Transverse colon (tissue), 4 donors: Measurements from ENCODE around the gene AK9. TPM values are rescaled to one million over a fixed set of nuclear protein-coding genes. Genes with fewer than 3 reads are reported as not detected.

ENCODE experiments used
- DNase-seq: peaks from one replicate; pipeline ENCODE4 v3.0.0-alpha.2; 2019
- H3K27ac ChIP-seq, 4 donors: fragments of 200-600 bp; sonication (generic); 2 replicates each; pipeline ENCODE4 v1.5.1; 2016 to 2018; ENCODE audit warnings: inconsistent platforms in 4 of 4
- H3K27me3 ChIP-seq: fragments of 200-600 bp; sonication (generic); 2 replicates; pipeline ENCODE4 v1.5.1; 2017; ENCODE audit warnings: inconsistent platforms
- H3K36me3 ChIP-seq, 4 donors: fragments of 200-600 bp; sonication (generic); 2 replicates each; pipeline ENCODE4 v1.5.1; 2017 to 2019; ENCODE audit warnings: inconsistent platforms in 4 of 4
- H3K4me1 ChIP-seq, 4 donors: fragments of 200-600 bp; sonication (generic); 2 replicates each; pipeline ENCODE4 v1.5.1; 2017 to 2020; ENCODE audit warnings: inconsistent platforms in 4 of 4
- H3K4me3 ChIP-seq, 4 donors: fragments of 200-600 bp; sonication (generic); 1 replicate in 1 of 4; 2 replicates in 3 of 4; pipeline versions ENCODE4 v1.5.1 to v1.6.1; 2017 to 2019; ENCODE audit warnings: inconsistent platforms in 4 of 4
- H3K9me3 ChIP-seq, 2 donors: fragments of 200-600 bp; sonication (generic); 2 replicates each; pipeline ENCODE4 v1.5.1; 2017 to 2019; ENCODE audit warnings: inconsistent platforms in 2 of 2
- EP300 ChIP-seq: sonication (generic); formaldehyde crosslinking; IDR thresholded peaks from one replicate; pipeline ENCODE4 v1.6.1; 2017; ENCODE audit warnings: antibody characterized with exemption, low read depth
- POLR2A ChIP-seq: fragments of 450-650 bp; IDR thresholded peaks from one replicate; pipeline ENCODE4 v1.6.1; 2016; ENCODE audit warnings: antibody characterized with exemption, mild to moderate bottlenecking, moderate library complexity
- POLR2AphosphoS5 ChIP-seq, 3 donors: sonication (generic); formaldehyde crosslinking; IDR thresholded peaks; one replicate each; pipeline ENCODE4 v1.6.1; 2016; ENCODE audit warnings: antibody characterized with exemption in 3 of 3
- WGBS, 2 donors: methylation state at CpG; one replicate each; pipeline ENCODE4 v1.1.5; 2018; ENCODE audit warnings: low coverage in 1 of 2; 5-methylcytosine and 5-hydroxymethylcytosine counted together
- in situ Hi-C, 4 donors: fragments of 200-750 bp; cut with MboI; loops; one replicate each; pipeline versions ENCODE4 v1.15.0 to v1.15.1; 2017; ENCODE audit warnings: low sequenced_read_pairs in 3 of 4, low pct_ligation_motif_present in 1 of 4, low pct_unique_long_range_greater_than_20kb in 1 of 4
- intact Hi-C: fragments of 100-400 bp; cut with DNase I; formaldehyde crosslinking; loops from one replicate; pipeline ENCODE4 v1.15.1; 2023; ENCODE audit warnings: low total_unique reads
- total RNA-seq, 4 donors: library from RNA; depleted of rRNA; stranded (reverse); fragments of >200 nt; gene quantifications; one replicate each; pipeline ENCODE4 v1.1.0, GENCODE V29; 2016
- TF ChIP-seq, protein P1 (sequence below), 5 experiments: fragments of 200-600 bp in 3 of 5; fragments of 450-650 bp in 2 of 5; sonication (generic) in 3 of 5; IDR thresholded peaks; 1 replicate in 2 of 5; 2 replicates in 3 of 5; pipeline ENCODE4 v1.5.1; 2016 to 2017; ENCODE audit warnings: antibody characterized with exemption in 5 of 5, inconsistent platforms in 3 of 5, mild to moderate bottlenecking in 2 of 5, moderate library complexity in 1 of 5

Gene AK9
- total RNA-seq, 4 donors from 2014 or later = 12.0 to 32.0 (median 23.2) TPM

DNA sequence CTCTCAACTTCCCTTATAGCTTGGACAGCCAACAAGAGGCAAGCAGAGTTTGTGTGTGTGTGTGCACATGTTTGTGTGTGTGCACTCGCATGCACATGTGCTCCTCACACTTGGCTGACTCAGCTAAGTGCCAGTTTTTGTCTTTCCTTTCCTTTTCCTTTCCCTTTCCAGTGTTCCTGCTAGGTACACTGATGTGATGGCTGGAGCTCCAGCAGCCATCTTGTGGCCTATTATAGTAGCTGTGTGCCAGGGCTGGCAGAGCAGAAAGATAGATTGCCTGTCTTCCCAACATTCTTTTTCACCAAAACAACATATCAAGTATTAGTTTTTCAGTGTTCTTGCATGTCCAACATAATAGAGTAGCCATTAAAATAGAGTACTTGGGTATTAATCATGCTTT lies 79.5 kb downstream of the AK9 start:
- TF ChIP-seq, protein P1, sequence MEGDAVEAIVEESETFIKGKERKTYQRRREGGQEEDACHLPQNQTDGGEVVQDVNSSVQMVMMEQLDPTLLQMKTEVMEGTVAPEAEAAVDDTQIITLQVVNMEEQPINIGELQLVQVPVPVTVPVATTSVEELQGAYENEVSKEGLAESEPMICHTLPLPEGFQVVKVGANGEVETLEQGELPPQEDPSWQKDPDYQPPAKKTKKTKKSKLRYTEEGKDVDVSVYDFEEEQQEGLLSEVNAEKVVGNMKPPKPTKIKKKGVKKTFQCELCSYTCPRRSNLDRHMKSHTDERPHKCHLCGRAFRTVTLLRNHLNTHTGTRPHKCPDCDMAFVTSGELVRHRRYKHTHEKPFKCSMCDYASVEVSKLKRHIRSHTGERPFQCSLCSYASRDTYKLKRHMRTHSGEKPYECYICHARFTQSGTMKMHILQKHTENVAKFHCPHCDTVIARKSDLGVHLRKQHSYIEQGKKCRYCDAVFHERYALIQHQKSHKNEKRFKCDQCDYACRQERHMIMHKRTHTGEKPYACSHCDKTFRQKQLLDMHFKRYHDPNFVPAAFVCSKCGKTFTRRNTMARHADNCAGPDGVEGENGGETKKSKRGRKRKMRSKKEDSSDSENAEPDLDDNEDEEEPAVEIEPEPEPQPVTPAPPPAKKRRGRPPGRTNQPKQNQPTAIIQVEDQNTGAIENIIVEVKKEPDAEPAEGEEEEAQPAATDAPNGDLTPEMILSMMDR (IDR thresholded peaks at IDR 0.05) = no peak
- TF ChIP-seq EP300 = no peak
- no peak for TF ChIP-seq POLR2A
- H3K27me3 ChIP-seq = no peaks in the 10 kb centered on the region
- no peak overlapping the region for H3K27ac ChIP-seq
- intact Hi-C loops (no loop called here), in situ Hi-C loops (no loop called here)
- H3K36me3 ChIP-seq = no peaks in the 10 kb centered on the region
- H3K9me3 ChIP-seq = peaks cover 0 to 6% of the 10 kb centered on the region in 2 donors
- no peaks in the 10 kb centered on the region for H3K4me1 ChIP-seq
- 94% methylated on average over 1 of the region's 1 CpG; no CpG with 5 or more reads in 1 of the 2 donors for WGBS, 2 donors
- H3K4me3 ChIP-seq = no peak overlapping the region
- no peak for DNase-seq

DNA sequence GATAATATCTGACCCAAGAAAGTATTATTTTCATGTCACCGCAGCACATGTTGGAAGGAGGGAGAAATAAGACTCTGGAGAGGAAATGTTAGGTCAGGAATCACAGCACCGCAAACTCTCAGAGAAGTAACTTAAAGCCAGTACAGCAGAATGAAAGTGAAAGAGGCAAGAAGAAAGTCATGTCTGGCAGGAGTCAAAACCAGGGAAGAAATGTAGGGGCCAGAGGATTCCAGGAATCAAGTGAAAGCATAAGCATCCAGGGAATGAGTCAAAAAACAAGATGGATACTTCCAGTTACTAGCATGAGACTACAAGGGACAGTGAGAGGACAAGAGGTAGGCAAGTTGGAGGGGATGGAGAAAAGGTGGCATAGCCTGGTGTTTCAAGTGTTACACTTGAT lies 80.4 kb downstream of the AK9 start:
- no peak overlapping the region for H3K27ac ChIP-seq
- 52 to 60% methylated on average over 2 of the region's 2 CpGs for WGBS, 2 donors
- in situ Hi-C loops (no loop called here), intact Hi-C loops (no loop called here)
- no peak overlapping the region for H3K4me3 ChIP-seq
- TF ChIP-seq EP300 (no peak), POLR2A (no peak)
- H3K27me3 ChIP-seq = no peaks in the 10 kb centered on the region
- DNase-seq = no peak
- no peaks in the 10 kb centered on the region for H3K36me3 ChIP-seq
- no peaks in the 10 kb centered on the region for H3K4me1 ChIP-seq
- peaks cover 0 to 6% of the 10 kb centered on the region in 2 donors for H3K9me3 ChIP-seq

DNA sequence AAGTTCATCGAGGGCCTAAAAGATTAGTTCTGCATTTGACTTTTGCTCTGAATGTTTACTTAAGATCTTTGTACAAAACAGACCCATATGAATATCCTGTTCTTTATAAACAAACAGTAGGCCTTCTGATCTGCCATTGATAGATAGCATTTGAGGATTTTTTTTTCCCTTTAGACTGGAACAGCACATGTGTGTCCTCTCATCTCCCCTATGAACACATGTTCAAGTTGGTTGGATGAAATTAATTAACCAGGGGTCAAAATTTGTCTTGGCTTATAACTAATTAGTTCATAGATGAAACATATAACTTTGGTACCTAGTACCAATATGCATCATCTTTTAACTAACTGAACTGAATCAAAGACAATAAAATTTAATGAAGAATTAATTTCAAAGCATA lies 81.3 kb downstream of the AK9 start:
- Histone ChIP-seq H3K9me3 (peaks cover 0 to 6% of the 10 kb centered on the region in 2 donors), H3K36me3 (no peaks in the 10 kb centered on the region), H3K27ac (no peak overlapping the region), H3K4me1 (no peaks in the 10 kb centered on the region), H3K27me3 (no peaks in the 10 kb centered on the region), H3K4me3 (no peak overlapping the region)
- intact Hi-C loops = no loop called here
- TF ChIP-seq POLR2AphosphoS5 (IDR thresholded peaks at IDR 0.05) (no peak), EP300 (no peak)
- in situ Hi-C loops = no loop called here
- no peak for DNase-seq
- 49 to 89% methylated on average over 1 of the region's 1 CpG for WGBS, 2 donors

DNA sequence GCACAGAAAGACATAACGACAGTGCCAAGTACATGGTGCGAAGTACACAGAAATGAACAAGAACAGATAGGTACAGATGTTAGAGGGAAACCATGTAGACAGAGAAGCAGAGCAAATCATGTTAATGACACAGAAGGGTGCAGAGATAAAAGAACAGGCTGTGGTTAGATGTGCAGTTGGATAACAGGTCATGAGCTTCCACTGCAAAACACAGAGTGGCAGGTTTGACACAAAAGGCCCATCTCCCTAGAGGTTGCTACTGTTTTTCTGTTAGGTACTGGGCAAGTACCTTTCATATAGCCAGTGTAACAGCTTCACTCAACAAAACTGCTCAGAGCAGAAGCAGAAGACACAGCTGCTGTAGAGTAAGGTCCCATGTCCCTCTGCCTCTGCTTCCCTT lies 84.6 kb downstream of the AK9 start:
- in situ Hi-C loops (no loop called here), intact Hi-C loops (no loop called here)
- TF ChIP-seq, protein P1 (IDR thresholded peaks at IDR 0.05) = no peak
- TF ChIP-seq POLR2AphosphoS5 (IDR thresholded peaks at IDR 0.05) = no peak
- no peak for TF ChIP-seq POLR2A
- TF ChIP-seq EP300 = no peak
- 90 to 95% methylated on average over 2 of the region's 2 CpGs for WGBS, 2 donors
- Histone ChIP-seq H3K27ac (no peak overlapping the region), H3K4me3 (no peak overlapping the region), H3K27me3 (no peaks in the 10 kb centered on the region), H3K9me3 (no peaks in the 10 kb centered on the region), H3K36me3 (no peaks in the 10 kb centered on the region), H3K4me1 (no peaks in the 10 kb centered on the region)
- no peak for DNase-seq

DNA sequence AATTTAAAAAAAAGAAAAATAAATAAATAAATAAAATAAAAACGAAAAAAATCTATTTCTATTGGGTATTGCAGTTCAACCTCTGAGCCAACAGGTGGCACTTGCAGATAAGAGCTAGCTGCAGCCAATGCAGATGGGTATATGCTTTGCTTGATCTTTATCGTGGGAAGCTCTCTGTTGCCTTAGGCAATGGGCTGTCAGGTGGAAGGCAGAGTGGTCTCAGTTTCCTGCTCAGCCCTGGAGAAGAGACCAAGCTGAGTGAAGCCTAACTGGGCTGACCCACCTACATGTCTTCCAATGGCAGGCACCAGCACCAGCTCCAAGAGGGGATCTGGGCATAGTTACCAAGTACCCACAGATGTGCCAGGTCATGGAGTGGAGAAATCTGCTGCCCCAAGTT lies 95.0 kb downstream of the AK9 start:
- no peaks in the 10 kb centered on the region for H3K27me3 ChIP-seq
- H3K4me3 ChIP-seq = no peak overlapping the region
- DNase-seq = no peak
- H3K36me3 ChIP-seq = no peaks in the 10 kb centered on the region
- TF ChIP-seq, protein P1 (IDR thresholded peaks at IDR 0.05) = peak in 2 of 5 experiments; percentile 29 to 40
- TF ChIP-seq EP300 = no peak
- no peaks in the 10 kb centered on the region for H3K4me1 ChIP-seq
- H3K27ac ChIP-seq = no peak overlapping the region
- in situ Hi-C loops (no loop called here), intact Hi-C loops (no loop called here)
- peaks cover 8 to 14% of the 10 kb centered on the region in 2 donors for H3K9me3 ChIP-seq
- WGBS, 2 donors = 10 to 22% methylated on average over 1 to 2 of the region's 2 CpGs
